ENCODE results near the gene RPRD1B.

The RPRD1B gene

DNA sequence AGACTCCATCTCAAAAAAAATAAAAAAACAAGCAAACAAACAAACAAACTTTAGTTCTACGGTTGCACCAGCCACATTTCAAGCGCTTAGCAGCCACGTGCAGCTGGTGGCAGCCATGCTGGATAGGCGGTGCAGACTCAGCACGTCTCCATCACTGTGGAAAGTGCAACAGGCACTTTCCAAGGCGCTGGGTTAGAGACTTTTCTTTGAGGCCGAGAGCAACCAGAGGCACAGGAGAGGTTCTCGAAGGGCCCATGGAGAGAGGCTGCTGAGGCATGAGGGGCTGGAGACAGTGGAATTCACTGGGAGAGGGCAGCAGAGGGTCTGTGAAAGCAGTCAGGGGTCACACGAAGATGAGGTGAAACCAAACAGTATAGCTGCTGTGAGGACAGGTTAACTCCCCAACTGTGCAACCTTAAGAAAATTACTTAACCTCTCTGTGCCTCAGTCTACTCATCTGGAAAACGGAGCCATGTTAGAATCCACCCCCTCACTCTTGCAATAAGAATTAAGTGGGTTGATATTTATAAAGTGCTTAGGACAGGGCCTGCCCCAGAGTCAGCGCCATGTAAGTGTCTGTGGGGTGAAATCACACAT, 104.0 kb downstream of the RPRD1B start:
- DNase-seq, result no peak

DNA sequence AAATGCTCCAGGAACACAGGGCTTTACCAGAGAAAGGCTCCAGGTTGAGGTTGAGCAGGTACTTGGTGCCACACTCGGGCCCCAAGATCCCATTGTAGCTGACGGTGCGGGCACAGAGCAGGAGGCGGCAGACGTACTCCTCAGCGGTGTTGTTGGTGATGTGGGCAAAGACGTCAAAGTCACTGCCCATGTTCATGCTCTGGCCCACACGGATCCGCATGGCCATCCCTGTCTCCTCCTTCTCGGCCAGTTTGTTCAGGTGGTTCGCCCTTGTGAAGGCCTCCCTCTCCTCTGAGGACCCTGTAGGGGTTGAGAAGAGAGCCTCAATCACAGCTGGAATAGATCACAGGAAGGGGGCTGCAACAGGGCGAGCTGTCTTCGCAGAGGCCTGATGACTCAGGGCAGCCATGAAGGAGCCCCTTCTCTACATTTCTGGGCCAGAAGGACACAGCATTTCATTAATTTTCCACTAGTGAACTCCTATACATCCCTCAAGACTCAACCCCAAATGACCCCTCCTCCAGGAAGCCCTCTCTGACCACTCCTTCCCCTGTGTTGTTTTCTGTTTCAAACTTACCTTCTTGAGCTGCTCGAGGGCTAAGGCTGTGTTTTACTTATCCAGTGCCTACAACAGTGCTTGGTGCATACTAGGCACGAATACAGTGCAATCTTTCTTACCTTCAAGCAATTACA, 104.7 kb downstream of the RPRD1B start:
- no peak for DNase-seq

GRCh38 chr20:38139156-38139912, 105.8 kb downstream of the RPRD1B start:
- no peak for DNase-seq

DNA sequence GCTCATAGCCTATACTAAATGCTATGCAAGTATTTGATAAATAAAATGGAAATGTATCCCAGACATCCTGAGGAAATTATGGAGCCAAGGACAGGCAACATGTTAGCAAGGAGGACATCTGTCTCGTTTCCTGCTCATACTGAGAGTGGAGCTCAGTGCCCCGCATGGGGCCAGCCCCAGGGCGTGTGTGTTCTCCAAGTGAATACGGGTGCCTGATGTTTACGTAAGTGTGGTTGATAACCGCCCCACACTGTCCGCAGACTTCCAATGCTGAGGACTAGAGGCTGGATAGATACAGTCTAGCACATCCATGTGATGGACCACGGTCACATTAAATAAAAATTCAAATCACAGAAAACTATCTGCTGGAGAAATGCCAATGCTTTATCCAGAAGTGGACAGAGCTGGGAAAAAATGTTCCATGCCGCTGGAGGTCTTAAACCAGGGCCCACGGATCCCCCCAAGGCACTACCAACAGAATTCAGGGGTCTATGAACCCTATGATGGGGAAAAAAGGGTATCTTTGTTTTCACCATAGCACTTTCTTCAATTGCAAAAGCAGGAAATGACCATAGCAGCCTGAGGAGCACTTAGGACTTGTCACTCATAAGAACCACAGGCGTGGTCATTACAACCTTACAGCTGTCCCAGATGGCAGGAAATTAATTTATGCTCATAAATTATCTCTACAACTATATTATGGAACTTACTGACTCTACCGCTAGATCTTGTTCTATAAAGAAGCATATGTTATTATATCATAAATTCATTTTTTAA, 106.6 kb downstream of the RPRD1B start:
- no peak for DNase-seq

- no peak for DNase-seq
Measured at GRCh38 chr20:38141204-38141888, 107.8 kb downstream of the RPRD1B start.
